ENCODE measurements around the gene E2F6.

Gene E2F6

DNA sequence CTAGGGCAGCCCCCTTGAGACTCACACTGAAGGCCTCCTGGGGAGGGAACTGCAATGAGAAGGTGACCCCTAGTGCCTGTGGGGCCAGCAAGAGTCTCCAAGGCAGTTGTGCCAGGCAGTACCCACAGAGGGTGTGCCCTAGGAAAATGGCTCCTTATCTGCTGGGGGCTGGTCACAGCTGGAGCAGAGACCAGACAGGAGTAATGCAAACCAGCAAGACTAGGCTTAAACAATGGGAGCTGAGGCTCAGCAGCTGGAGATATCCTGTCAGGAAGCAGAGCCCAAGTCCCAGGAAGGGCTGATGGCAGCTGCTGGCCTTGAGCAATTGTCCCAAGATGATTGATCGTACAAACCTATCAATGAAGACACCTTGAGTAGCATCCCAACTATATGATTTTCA, 26.8 kb upstream of the E2F6 start:
- DNase-seq (ENCODE audit: low spot score), result no peak

DNA sequence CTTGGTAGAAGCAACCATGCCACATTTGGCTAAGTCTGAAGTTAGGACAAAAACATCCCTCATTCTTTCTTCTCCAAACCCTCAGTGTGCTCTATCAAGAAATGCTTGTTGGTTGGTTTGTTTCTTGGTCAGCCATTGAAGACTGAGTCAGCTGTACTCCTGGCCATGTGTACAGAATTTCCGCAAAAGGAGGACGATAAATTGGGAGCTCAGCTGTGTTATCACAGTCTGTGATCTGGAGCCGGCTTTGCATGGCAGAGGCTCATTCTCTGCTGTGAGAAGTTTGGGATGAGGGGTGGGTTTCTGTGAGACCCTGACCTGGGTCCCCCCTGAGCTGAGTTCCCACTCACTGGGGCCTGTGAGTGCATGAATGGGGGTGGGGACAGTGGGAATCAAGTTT, 26.3 kb upstream of the E2F6 start:
- DNase-seq (ENCODE audit: low spot score), result no peak

DNA sequence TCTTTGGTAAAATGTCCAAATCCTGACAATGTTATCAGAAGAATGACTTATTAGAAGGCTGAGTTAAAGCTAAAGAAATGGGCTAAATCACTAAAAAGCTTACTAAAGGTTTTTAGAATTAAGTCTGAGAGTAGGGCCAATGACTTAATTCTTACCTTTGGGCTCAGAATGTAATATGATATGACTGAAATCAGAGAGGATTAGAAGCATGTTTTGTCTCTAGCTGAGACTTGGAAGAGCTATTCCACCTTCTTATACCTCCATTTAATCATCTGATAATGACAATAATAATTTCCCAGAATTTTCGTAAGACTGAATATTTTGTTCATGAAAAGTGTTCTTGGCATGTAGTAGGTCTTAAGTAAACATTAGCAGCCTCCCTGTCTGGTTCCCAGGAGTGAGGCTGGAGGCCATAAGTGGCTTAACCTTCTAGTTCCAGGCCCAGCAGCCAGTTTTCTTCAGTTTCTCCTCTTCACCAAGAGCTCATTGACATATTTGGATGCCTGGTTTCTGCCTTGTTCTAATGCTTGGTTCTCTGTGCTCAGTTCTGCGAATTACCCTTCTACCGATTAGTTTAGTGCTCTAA, 25.5 kb upstream of the E2F6 start:
- no peak for DNase-seq (ENCODE audit: low spot score)

DNA sequence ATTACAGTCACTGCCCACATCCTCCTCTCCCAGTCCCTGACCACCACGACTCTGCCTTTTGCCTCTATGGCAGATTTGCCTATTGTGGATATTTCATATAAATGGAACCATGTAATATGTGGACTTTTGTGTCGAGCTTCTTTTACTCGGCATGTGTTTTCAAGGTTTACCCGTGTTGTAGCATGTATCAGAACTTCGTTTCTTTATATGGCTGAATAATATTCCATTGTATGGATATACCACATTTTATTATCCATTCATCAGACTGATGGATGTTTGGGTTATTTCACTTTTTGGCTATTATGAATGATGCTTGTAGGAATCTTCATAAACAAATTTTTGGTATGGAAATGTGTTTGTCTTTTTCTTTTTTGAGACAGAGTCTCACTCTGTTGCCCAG, 24.2 kb upstream of the E2F6 start:
- DNase-seq (ENCODE audit: low spot score), result no peak

DNA sequence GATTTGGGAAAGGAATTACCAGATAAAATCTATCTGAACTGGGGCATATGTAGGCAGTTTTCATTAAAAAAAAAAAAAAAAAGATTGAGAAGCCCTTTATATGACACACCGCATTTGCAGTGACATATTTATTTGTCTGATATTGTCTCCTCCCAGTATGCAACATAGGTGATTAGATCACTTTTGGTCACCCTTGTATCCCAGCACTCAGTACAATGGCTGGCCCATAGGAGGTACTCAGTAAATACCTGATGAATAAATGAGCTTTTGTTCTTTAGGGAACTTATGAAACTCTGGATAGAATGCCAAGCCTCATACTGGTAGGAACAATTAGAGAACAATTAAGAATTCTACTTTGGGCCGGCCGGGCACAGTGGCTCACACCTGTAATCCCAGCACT, 22.8 kb upstream of the E2F6 start:
- DNase-seq (ENCODE audit: low spot score), result no peak

DNA sequence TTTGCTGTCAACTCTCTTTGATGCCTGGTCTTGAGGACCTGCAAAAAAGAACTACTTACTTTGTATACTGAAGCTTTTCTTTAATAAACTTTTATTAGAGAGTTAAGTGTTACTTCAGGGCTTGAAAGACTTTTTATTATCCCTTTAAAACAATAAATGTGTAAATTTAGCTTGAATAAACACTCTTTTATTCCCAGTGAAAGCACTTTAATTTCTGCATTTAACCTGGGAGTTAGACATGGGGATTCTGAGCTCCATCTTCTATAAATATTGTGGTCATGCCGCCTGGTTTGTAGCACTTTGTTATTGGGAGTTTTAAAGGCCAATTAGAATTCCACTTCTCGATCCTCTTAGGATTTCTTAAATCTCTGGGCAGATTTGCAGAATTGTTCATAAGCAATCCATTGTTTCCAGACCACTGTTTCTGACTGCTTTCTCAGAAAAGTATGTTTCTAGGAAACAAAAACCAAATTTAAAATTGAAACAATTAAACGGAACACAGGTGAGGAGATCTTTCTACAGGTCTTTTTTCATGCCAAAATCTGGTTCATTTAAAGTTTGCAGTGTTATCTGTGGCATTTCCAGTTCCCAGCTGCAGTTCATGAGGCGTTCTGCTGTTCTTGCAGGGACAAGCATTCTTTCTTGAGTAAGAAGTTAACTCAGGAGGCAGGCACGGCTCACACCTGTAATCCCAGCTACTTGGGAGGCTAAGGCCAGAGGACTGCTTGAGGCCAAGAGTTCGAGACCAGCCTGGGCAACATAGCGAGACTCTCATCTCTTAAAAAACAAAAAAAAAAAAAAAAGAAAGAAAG, 18.1 kb upstream of the E2F6 start:
- DNase-seq (ENCODE audit: low spot score), result no peak

DNA sequence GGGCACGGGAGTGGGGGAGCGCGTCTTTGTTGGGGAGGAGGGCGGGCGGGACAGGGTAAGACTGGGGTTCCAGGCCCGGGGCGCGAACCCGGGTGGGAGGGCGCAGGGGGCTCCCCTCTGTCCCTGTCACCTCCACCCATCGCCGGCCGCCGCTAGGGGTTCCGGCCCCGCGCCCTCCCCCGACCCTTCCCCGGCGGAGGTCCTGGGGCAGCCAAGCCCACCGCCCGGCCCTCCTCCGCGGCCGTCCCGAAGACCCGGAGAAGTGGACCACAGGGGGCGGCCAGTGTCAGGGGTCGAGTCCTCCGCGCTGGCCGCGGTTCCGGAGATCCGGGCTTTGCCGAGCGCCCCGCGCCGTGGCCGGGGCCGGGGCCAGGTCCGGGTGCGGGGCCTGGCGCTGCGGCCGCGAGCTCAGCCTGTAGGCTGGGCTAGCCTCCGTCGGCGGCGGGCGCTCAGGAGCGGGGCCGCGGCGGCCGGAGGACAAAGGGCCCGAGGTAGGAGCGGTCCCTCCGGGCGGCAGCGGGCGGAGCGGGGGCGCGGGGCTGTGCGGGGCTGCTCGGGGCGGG, 16.6 kb upstream of the E2F6 start:
- DNase-seq (ENCODE audit: low spot score), result no peak

DNA sequence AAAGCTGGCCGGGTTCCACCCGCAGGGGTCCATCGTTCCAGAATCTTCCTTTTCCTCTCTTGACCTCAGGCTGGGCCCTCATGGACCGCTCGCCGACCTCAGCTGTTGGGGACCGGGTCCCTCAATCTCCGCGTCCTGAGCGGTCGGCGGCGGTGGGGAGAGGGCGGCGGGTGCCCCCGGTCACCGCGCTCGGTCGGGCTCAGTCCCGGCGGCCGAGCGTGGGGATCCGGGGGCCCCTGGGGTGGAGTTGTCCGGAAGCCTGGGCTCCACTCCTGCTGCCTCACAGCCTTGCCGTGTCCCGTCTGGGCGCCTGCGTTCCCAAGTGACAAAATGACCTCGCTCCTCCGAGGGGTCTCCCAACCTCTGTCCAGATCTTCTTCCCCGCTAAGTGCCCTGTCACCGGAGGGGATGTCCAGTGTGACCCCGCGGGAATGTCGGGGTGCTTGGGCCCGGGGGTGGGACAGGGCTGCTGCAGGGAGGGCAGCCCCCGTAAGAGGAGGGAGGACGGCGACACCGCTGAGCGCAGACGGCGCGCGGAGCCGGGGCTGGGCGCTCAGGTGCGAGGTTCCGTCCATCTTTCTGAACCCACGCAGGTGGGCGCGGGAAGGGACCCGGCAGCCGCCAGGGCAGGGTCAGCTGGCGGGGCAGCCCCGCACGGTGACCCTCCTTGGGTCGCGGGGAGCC, 16.0 kb upstream of the E2F6 start:
- DNase-seq (ENCODE audit: low spot score), result no peak

DNA sequence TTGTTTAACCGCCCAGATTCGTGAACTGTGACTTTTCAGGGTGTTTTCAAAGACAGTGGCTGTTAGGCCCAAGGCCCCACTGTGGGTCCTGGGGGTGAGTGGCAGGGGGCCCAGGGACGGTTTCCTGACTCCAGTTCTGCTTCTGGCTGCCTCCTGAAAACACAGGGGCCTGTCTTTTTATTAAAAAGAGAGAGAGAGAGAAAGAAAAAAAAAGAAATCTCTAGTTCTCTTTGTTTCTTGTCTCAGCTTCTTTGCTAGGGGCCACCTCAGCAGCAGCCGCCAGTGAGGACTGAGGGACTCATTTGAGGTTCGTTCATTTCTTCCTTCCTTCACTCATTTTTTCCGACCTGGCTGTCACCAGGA, 15.4 kb upstream of the E2F6 start:
- DNase-seq (ENCODE audit: low spot score), result no peak

DNA sequence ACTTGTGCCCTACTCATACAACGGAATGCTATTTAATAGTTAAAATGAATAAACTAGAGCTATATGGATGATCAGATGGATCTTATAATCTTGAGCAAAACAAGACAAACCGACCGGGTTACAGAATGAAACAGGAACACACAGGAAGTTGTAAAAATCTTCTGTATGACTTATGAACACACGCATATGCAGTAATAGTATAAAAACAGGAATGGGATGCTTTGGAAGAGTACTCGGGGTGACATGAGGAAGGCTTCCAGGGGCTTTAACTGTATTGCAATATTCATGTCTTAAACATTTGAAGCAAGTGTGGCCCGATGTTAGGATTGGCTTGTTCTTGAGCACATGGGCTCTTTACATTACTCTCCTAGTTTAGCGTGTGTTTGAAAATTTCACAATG, 14.9 kb upstream of the E2F6 start:
- DNase-seq (ENCODE audit: low spot score), result no peak

DNA sequence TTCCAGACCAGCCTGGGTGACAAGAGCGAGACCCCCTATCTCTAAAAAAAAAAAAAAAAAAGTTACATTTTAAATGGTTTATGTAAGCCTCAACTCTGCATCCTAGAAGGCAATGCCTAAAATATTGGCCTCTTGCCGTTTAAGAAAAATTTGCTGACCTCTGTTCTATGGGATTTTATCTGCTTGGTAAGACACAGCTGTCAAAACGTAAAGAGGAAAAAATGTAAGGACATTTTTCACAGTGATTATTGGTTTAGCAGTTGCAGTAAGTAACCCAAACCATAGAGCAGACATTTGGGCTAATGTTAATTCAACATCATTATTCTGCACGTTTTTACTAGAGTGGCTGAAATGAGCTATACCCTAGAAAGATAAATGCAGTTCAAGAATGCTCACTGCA, 14.4 kb upstream of the E2F6 start:
- DNase-seq (ENCODE audit: low spot score), result no peak

DNA sequence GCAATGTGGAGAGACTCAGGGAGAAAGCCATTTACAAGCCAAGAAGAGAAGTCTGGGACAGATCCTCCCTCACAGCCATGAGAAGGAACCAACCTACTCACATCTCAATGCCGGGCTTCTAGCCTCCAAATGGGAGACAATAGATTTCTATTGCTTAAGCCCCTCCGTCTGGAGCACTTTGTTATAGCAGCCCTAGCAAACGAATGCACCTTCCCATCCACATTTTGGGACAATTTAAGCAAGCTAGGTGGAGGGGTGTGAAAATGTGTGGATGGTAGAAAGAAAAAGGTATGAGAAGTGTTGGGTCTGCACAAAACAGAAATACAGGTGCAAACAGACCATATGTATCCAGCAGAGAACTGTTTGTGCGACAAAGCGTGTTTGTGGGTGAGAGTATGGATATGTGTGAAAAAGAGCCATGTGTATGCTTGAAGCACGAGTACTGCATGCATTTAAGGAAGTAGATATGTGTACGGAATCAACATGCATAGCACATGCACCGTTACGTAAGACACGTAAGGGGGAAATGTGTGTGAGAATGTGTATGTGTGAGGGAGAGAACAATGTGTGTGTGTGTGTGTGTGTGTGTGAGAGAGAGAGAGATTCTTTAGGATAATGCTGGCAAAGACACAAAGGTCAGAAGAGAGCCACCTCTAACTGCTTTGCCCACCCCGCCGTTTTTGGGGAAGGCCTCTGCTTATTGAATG, 13.1 kb upstream of the E2F6 start:
- no peak for DNase-seq (ENCODE audit: low spot score)

DNA sequence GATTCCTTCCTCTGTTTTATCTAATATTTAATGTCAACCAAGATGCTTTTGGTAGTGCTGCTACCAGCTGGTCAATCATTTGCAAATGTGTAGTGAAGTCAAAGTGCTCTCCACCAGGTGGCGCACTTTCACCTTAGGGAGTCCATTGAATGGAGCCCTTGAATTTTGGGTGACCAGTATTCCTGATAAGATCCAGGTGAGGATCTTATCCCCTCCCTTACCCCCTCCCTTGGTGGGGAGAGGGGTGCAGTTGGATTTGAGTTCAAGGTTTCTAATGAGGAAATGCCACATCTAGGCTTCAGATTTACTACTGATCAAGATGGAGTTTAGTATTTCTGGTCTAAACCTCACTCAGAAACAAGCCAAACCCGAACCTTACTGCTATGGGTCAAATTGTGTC, 12.0 kb upstream of the E2F6 start:
- peak; percentile 79 for DNase-seq (ENCODE audit: low spot score)

DNA sequence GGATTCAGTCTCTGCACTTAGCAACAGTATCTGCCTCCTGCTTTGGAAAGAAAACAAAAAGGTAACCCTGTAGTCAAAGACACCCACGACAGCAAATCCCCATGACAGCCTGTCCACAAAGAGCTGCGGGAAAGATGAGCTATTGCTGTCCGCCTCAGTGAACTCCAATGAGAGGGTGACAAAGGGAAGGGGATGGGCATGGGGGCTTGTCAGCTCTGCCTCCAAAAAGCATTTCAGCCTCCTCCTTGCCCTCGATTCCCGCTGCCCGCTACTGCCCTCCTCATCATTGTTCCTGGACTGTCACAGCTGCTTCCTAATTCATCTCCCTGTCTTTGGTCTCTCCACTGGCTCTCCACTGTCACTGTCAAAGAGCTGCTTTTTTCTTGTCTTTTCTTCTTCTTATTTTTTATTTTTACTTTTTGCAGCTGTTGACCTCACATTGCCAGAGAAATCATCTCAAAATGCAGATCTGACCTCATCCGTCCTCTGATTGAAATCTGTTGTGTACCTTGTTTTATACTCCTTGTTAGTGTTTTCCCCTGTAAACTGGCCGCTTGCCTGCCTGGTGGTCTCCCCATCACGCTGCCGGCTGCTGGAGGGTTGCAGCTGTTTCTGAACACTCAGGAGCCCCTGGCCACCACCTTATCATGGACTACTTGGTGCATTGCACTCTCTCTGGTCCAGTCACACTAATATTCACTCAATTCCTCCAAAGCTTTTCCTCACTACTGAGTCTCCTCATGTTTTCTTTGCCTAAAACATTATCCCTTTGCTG, 7.9 kb upstream of the E2F6 start:
- no peak for DNase-seq (ENCODE audit: low spot score)

DNA sequence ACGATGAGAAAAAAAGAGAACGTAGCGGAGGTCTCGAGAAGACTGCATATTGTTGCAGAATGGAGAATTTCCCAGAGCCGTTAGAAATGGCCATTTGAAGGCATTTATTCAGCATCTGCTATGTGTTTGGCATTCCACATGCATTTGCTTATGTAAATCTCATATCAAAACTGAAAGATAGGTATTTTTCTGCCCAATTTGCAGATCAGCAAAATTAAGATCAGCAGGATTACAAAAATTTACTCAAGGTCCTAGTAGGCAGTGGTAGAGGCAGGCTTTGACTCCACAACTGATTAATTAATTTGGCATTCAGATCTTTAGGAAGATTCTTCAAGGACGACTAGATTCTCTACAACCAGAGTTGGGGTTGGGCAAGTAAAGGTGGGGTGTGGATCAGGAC, 1.8 kb upstream of the E2F6 start:
- no peak for DNase-seq (ENCODE audit: low spot score)

DNA sequence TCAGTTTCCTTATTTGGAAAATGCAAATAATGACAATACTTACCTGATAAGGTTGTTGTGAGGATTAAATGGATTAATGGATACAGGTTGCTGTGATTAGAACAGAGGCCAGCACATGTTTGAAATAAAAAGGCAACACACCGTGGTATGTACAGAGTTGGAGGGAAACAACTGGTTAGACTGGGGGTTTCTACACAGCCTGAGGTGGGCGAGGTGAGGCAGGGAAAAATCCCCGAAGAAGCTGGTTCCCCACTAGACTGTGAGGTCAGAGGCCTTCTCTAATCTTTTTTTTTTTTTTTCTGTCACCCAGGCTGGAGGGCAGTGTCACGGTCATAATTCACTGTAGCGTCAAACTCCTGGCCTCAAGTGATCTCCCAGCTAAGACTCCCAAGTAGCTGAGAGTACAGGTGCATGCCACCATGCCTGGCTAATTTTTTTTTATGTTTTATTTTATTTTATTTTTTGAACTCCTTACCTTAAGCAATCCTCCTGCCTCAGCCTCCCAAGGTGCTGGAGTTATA, 1.2 kb upstream of the E2F6 start:
- no peak for DNase-seq (ENCODE audit: low spot score)

DNA sequence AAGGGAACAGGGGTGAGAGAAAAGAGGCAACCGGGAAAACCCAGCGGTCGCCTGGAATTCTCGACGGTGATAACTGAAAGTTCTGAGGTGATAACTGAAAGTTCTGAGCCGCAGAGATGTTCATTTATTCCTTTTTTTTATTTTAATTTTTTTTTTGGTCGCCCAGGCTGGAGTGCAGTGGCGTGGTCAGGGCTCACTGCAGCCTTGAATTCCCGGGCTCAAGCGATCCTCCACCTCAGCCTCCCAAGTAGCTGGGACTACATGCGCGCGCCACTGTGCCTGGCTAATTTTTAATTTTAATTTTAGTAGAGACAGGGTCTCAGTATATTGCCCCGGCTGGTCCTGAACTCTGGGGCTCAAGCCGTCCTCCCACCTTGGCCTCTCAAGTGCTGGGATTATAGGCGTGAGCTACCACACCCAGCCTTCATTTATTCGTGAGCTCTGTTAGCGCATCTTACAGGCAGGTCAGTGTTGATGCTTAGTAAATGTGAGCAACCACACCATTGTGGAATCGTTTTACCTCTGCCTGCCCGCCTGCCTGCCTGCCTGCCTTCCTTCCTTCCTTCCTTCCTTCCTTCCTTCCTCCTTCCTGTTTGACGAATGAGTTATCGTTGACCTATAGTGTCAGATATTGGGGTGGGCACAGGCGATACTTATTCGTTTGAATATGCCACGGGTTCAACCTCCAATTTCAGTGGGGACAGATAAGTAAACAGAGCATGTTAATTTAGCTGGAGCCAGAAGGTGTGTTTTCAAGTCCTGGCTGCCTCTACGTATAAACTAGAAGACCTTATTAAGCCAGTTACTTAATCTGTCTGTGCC, 557 bp upstream of the E2F6 start:
- no peak for DNase-seq (ENCODE audit: low spot score)

DNA sequence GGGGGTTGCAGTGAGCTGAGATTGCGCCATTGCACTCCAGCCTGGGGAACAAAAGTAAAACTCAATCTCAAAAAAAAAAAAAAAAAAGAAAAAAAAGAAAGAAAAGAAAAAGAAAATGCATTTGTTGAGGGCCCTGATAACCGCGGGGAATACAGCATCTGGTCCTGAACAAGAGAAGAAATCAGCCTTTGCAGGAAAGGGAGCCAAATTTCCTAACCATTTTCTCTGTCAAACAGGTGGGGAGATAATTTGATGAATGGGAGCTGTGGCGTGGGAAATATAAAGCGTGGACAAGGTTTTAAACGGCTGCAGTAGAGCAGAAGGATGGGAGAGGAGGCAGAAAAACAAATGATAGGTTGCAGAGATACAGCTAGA, 864 bp downstream of the E2F6 start:
- no peak for DNase-seq (ENCODE audit: low spot score)

DNA sequence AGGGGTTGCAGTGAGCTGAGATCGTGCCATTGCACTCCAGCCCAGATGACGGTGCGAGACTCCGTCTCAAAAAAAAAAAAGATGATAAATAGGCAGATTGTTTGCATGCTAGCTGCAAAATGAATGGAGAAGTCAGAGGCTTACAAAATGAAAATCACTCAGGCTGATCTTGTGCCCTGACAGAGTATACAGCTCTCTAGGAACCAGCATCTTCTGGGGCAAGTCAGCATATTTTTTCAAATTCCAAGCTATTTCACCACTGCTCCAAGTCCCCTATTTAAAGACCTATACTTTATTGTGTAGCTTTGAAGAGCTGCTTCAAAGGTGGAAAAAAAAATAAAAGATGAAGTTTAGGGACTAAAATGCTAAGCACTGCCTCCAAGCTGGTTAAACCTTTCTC, 6.1 kb downstream of the E2F6 start:
- no peak for DNase-seq (ENCODE audit: low spot score)

DNA sequence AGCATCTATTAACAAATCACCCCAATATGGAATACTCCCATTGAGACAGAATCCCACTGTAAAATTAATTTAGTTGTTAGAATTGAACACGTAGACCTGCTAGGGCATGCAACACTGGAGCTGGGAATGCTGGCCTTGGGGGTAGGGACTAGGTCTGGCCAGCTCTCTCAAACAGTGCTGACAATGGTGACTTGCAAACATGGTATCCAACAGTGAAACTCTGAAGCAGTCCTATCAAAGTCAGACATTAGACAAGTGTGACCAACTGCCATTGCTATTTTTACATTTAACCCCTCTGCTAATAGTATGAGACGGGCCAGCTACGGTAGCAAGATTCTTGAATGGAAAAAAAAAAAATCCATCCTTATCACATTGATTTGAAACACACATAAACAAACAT, 7.2 kb downstream of the E2F6 start:
- no peak for DNase-seq (ENCODE audit: low spot score)

DNA sequence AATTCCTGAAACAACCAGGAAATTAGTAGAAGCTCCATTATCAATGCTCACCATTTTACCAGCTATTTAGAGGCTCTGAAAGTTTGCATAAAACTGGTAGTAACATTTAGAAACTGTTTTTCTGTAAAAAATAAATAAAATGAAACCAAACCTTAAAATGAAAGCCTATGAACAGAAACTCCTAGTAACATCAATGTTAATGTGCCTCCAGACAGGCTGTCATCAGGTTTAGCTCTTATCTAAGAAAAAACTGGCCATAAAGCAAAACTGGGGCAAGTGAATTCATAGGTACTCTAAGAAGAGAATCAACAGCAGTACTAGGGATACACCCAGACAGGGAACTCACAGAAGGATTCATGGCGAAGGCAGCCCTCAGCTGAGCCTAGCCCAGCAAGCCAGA, 8.0 kb downstream of the E2F6 start:
- DNase-seq (ENCODE audit: low spot score), result no peak
